Measurements from ENCODE around the gene HECTD4. TPM values are rescaled to one million over a fixed set of nuclear protein-coding genes. Genes with fewer than 3 reads are reported as not detected.

HECTD4 gene
- total RNA-seq, 1 experiment from 2014 or later = 37.4 TPM

DNA sequence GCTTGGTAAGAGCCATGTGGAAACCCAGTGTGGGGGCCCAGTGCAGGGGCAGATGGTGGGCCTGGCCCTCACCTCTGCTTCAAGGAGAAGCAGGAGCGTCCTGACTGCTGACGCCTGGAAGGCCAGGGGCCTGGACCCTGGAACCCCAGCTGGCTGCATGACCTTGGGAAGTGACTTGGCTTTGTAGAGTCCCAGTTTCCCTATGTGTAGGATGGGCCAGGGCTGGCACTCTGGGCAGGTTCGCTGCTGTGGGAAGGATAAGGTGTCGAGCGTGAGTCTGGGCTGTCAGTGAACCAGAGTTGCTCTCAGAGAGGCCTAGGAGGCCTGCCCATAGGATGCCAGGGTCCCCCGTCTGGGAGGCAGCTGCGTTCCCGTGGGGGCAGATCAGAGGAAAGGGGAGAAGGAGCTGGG lies 213.7 kb downstream of the HECTD4 start:
- intact Hi-C loops (cut with micrococcal nuclease; ENCODE audit: unreplicated experiment) = no loop called here
- no peak overlapping the region for H3K4me3 ChIP-seq
- H3K36me3 ChIP-seq (ENCODE audit: low read depth) = no peaks in the 10 kb centered on the region
- no peak overlapping the region for H3K27ac ChIP-seq
- no TSS peak for BruUV-seq (replicated peaks)
- ChIA-PET POLR2A (ENCODE audit: unreplicated experiment) (no interaction called here), CTCF (no interaction called here)
- no peak overlapping the region for H2AFZ ChIP-seq
- H3K79me2 ChIP-seq (ENCODE audit: low read depth) = no peaks in the 10 kb centered on the region
- no peaks in the 10 kb centered on the region; the same call in 1 of the 2 replicates for H4K20me1 ChIP-seq (ENCODE audit: insufficient read depth)
- no peaks in the 10 kb centered on the region for H3K4me1 ChIP-seq (replicated peaks; ENCODE audit: insufficient read depth)
- TF ChIP-seq, protein P1, sequence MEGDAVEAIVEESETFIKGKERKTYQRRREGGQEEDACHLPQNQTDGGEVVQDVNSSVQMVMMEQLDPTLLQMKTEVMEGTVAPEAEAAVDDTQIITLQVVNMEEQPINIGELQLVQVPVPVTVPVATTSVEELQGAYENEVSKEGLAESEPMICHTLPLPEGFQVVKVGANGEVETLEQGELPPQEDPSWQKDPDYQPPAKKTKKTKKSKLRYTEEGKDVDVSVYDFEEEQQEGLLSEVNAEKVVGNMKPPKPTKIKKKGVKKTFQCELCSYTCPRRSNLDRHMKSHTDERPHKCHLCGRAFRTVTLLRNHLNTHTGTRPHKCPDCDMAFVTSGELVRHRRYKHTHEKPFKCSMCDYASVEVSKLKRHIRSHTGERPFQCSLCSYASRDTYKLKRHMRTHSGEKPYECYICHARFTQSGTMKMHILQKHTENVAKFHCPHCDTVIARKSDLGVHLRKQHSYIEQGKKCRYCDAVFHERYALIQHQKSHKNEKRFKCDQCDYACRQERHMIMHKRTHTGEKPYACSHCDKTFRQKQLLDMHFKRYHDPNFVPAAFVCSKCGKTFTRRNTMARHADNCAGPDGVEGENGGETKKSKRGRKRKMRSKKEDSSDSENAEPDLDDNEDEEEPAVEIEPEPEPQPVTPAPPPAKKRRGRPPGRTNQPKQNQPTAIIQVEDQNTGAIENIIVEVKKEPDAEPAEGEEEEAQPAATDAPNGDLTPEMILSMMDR (conservative IDR thresholded peaks at IDR 0.05) = no peak
- no peak for TF ChIP-seq EZH2 (IDR thresholded peaks at IDR 0.05; ENCODE audit: low read depth)
- no peaks in the 10 kb centered on the region for H3K9me2 ChIP-seq (ENCODE audit: insufficient read depth)
- no peaks in the 10 kb centered on the region for H3F3A ChIP-seq (ENCODE audit: insufficient read depth, low read depth)
- H3K27me3 ChIP-seq (ENCODE audit: insufficient read depth, low read depth) = no peaks in the 10 kb centered on the region
- no peak overlapping the region for H3K4me2 ChIP-seq
- no peak for DNase-seq
- H3K9me3 ChIP-seq (ENCODE audit: insufficient read depth, low read depth) = no peaks in the 10 kb centered on the region

DNA sequence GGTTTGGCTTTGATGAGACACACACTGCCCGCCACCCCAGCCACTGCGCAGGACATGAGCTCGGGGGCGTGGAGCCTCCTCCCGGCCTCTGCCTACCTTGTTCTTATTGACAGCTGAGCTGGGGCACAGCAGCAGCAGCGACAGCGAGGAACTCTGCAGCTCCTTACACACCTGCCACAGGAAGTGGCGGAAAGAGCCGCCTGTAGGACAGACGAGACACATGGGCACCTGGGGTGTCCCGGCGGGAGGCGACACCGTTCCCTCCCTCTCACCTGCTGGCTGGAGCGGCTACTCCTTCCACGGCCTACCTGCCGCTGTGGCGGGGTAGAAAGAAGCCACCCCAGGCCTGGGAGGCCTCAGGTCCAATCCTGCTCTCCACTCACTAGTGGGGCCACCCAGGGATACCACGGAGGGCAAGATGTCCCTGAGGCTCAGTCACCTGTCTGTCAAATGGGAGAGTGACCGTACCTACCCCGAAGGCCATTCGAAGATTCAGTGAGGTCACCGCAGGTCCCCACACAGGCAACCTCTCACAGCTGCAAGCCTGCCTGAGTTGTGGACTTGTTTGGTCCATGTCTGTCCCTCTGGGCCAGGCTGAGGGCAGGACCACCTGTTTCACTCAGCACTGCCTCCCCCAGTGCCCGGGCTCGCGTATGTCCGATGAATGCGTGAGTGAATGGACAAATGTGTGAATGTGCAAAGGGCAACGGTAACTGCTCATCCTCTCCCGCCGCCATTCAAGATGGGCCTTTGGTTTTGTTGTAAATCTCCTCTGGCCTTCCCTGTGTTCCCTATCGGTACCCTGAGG lies 214.3 kb downstream of the HECTD4 start:
- H3F3A ChIP-seq (ENCODE audit: insufficient read depth, low read depth) = no peaks in the 10 kb centered on the region
- TF ChIP-seq EZH2 (IDR thresholded peaks at IDR 0.05; ENCODE audit: low read depth) = no peak
- TF ChIP-seq, protein P1 (conservative IDR thresholded peaks at IDR 0.05) = no peak
- H3K4me2 ChIP-seq = no peak overlapping the region
- H3K27ac ChIP-seq = no peak overlapping the region
- H3K4me3 ChIP-seq = no peak overlapping the region
- H4K20me1 ChIP-seq (ENCODE audit: insufficient read depth) = no peaks in the 10 kb centered on the region; the same call in 1 of the 2 replicates
- no peaks in the 10 kb centered on the region for H3K27me3 ChIP-seq (ENCODE audit: insufficient read depth, low read depth)
- no peaks in the 10 kb centered on the region for H3K36me3 ChIP-seq (ENCODE audit: low read depth)
- no peak overlapping the region for H2AFZ ChIP-seq
- POLR2A ChIA-PET (ENCODE audit: unreplicated experiment) = no interaction called here
- no peaks in the 10 kb centered on the region for H3K4me1 ChIP-seq (replicated peaks; ENCODE audit: insufficient read depth)
- no peaks in the 10 kb centered on the region for H3K9me3 ChIP-seq (ENCODE audit: insufficient read depth, low read depth)
- CTCF ChIA-PET = no interaction called here
- DNase-seq = no peak
- intact Hi-C loops (cut with micrococcal nuclease; ENCODE audit: unreplicated experiment) = no loop called here
- BruUV-seq (replicated peaks) = no TSS peak
- H3K9me2 ChIP-seq (ENCODE audit: insufficient read depth) = no peaks in the 10 kb centered on the region
- H3K79me2 ChIP-seq (ENCODE audit: low read depth) = no peaks in the 10 kb centered on the region

DNA sequence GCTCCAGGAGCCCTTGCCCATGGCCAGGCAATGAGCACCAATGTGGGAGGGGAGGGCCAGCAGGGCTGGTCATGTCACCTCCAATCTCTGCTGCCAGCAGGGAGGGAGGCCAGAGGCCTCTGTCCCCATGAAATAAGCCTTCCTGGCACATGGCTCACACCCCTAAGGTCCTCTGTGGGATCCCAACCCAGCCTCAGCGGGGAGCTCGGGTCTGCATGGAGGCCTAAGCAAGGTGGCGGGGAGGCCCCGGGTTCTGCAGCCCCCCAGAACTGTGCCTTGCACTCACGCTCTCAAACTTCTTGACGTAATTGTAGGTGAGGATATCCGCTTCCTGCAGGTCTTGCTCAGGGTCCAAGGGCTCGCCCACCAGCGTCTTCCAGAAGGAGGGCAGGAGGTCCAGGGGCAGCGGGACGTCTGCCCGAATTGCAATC lies 215.2 kb downstream of the HECTD4 start:
- H3K27me3 ChIP-seq (ENCODE audit: insufficient read depth, low read depth) = no peaks in the 10 kb centered on the region
- CTCF ChIA-PET = no interaction called here
- H3K9me2 ChIP-seq (ENCODE audit: insufficient read depth) = no peaks in the 10 kb centered on the region
- no TSS peak for BruUV-seq (replicated peaks)
- H3F3A ChIP-seq (ENCODE audit: insufficient read depth, low read depth) = no peaks in the 10 kb centered on the region
- H3K4me1 ChIP-seq (replicated peaks; ENCODE audit: insufficient read depth) = no peaks in the 10 kb centered on the region
- no peaks in the 10 kb centered on the region; the same call in 1 of the 2 replicates for H4K20me1 ChIP-seq (ENCODE audit: insufficient read depth)
- H3K4me3 ChIP-seq = no peak overlapping the region
- no peak overlapping the region for H3K27ac ChIP-seq
- no peaks in the 10 kb centered on the region for H3K36me3 ChIP-seq (ENCODE audit: low read depth)
- no peak overlapping the region for H3K4me2 ChIP-seq
- H3K9me3 ChIP-seq (ENCODE audit: insufficient read depth, low read depth) = no peaks in the 10 kb centered on the region
- intact Hi-C loops (cut with micrococcal nuclease; ENCODE audit: unreplicated experiment) = no loop called here
- no peaks in the 10 kb centered on the region for H3K79me2 ChIP-seq (ENCODE audit: low read depth)
- TF ChIP-seq, protein P1 (conservative IDR thresholded peaks at IDR 0.05) = no peak
- TF ChIP-seq EZH2 (IDR thresholded peaks at IDR 0.05; ENCODE audit: low read depth) = no peak
- DNase-seq = no peak
- POLR2A ChIA-PET (ENCODE audit: unreplicated experiment) = no interaction called here
- no peak overlapping the region for H2AFZ ChIP-seq

All from PC-9 (cell line).